Occipital lobe (tissue), 2 donors: Measurements from ENCODE around the gene CELF4. TPM values are rescaled to one million over a fixed set of nuclear protein-coding genes. Genes with fewer than 3 reads are reported as not detected.
A peak's percentile ranks its signal among the peaks of the same experiment; 100 is the strongest.

Experiments used
- DNase-seq: peaks from one replicate; lab custom pipeline; 2025; lab: John Stamatoyannopoulos, UW
- total RNA-seq: library from RNA; depleted of rRNA; stranded (reverse); fragments of >200 nt; gene quantifications from one replicate; pipeline ENCODE4 v1.2.3, GENCODE V29; 2014

Gene CELF4
- total RNA-seq, 1 donor from 2014 or later = 60.7 TPM

GRCh38 chr18:37574113-37574512 is 8.5 kb upstream of the CELF4 start:
- DNase-seq = no peak

- no peak for DNase-seq
Observed at GRCh38 chr18:37572736-37573135, 7.1 kb upstream of the CELF4 start.

GRCh38 chr18:37571266-37571665 is 5.7 kb upstream of the CELF4 start:
- DNase-seq = no peak

GRCh38 chr18:37570336-37570930 is 4.8 kb upstream of the CELF4 start:
- DNase-seq = no peak

- no peak for DNase-seq
Observed at GRCh38 chr18:37568671-37569070, 3.1 kb upstream of the CELF4 start.

GRCh38 chr18:37567994-37568359 is 2.4 kb upstream of the CELF4 start:
- DNase-seq = no peak

GRCh38 chr18:37567061-37567993 is 1.7 kb upstream of the CELF4 start:
- no peak for DNase-seq

GRCh38 chr18:37566479-37567060 is 972 bp upstream of the CELF4 start:
- no peak for DNase-seq

GRCh38 chr18:37565977-37566478 is 430 bp upstream of the CELF4 start:
- DNase-seq = peak; percentile 65

GRCh38 chr18:37564711-37565100 is 892 bp downstream of the CELF4 start:
- peak; percentile 61 for DNase-seq

GRCh38 chr18:37563931-37564392 is 1.6 kb downstream of the CELF4 start:
- DNase-seq = peak; percentile 51

- DNase-seq = no peak
Observed at GRCh38 chr18:37561986-37562385, 3.6 kb downstream of the CELF4 start.

- no peak for DNase-seq
Observed at GRCh38 chr18:37560003-37560402, 5.6 kb downstream of the CELF4 start.

GRCh38 chr18:37559194-37559593 is 6.4 kb downstream of the CELF4 start:
- DNase-seq = no peak

GRCh38 chr18:37554399-37554787 is 11.2 kb downstream of the CELF4 start:
- DNase-seq = no peak

- DNase-seq = no peak
Observed at GRCh38 chr18:37553633-37554398, 11.8 kb downstream of the CELF4 start.

GRCh38 chr18:37552286-37552685 is 13.3 kb downstream of the CELF4 start:
- DNase-seq = no peak

GRCh38 chr18:37551846-37552245 is 13.8 kb downstream of the CELF4 start:
- no peak for DNase-seq

GRCh38 chr18:37551249-37551648 is 14.3 kb downstream of the CELF4 start:
- DNase-seq = no peak

GRCh38 chr18:37550118-37550875 is 15.3 kb downstream of the CELF4 start:
- DNase-seq = no peak
